Hepatocyte (in vitro differentiated cells): Measurements from ENCODE around the gene ZHX3. TPM values are rescaled to one million over a fixed set of nuclear protein-coding genes. Genes with fewer than 3 reads are reported as not detected.

Source experiments
- DNase-seq: peaks from one replicate; pipeline ENCODE4 v3.0.0-alpha.2; 2016; ENCODE audit warnings: low spot score
- H2AFZ ChIP-seq: fragments of 200-600 bp; sonication (generic); 2 replicates; pipeline ENCODE4 v1.6.0; 2016; ENCODE audit warnings: antibody characterized with exemption, mild to moderate bottlenecking
- H3K27ac ChIP-seq: fragments of 200-600 bp; sonication (generic); 2 replicates; pipeline ENCODE4 v1.5.1; 2016; ENCODE audit warnings: mild to moderate bottlenecking
- H3K27me3 ChIP-seq: fragments of 200-600 bp; sonication (generic); 2 replicates; pipeline ENCODE4 v1.6.1; 2016
- H3K36me3 ChIP-seq: fragments of 200-600 bp; sonication (generic); replicated peaks from 2 replicates; pipeline ENCODE4 v1.5.1; 2016; ENCODE audit warnings: low read depth; ENCODE audit not compliant: insufficient read depth
- H3K4me1 ChIP-seq: fragments of 200-600 bp; sonication (generic); 2 replicates; pipeline ENCODE4 v1.5.1; 2016; ENCODE audit warnings: mild to moderate bottlenecking, moderate library complexity; ENCODE audit not compliant: insufficient read depth
- H3K4me2 ChIP-seq: fragments of 200-600 bp; sonication (generic); 2 replicates; pipeline ENCODE4 v1.6.0; 2016
- H3K4me3 ChIP-seq: fragments of 200-600 bp; sonication (generic); 2 replicates; pipeline ENCODE4 v1.5.1; 2016; ENCODE audit warnings: mild to moderate bottlenecking
- H3K79me2 ChIP-seq: fragments of 200-600 bp; sonication (generic); 2 replicates; pipeline ENCODE4 v1.6.0; 2017; ENCODE audit warnings: mild to moderate bottlenecking
- H3K9me2 ChIP-seq: fragments of 200-600 bp; sonication (generic); replicated peaks from 2 replicates; pipeline ENCODE4 v1.6.0; 2017; ENCODE audit warnings: mild to moderate bottlenecking; ENCODE audit not compliant: insufficient read depth
- H3K9me3 ChIP-seq: fragments of 200-600 bp; sonication (generic); 2 replicates; pipeline ENCODE4 v1.5.1; 2016; ENCODE audit warnings: low read depth, mild to moderate bottlenecking
- H4K20me1 ChIP-seq: fragments of 200-600 bp; sonication (generic); 2 replicates; pipeline ENCODE4 v1.6.0; 2016; ENCODE audit warnings: mild to moderate bottlenecking; ENCODE audit not compliant: insufficient read depth, poor library complexity, severe bottlenecking
- CTCF ChIP-seq: fragments of 200-600 bp; sonication (generic); IDR thresholded peaks from 2 replicates; pipeline ENCODE4 v1.5.1; 2016; ENCODE audit warnings: antibody characterized with exemption, mild to moderate bottlenecking; ENCODE audit not compliant: poor library complexity
- EZH2 ChIP-seq: fragments of 200-600 bp; sonication (generic); IDR thresholded peaks from 2 replicates; pipeline ENCODE4 v1.6.1; 2016; ENCODE audit warnings: antibody characterized with exemption, mild to moderate bottlenecking, borderline replicate concordance
- EZH2phosphoT487 ChIP-seq: fragments of 200-600 bp; sonication (generic); IDR thresholded peaks from one replicate; pipeline ENCODE4 v1.6.1; 2018; ENCODE audit warnings: antibody characterized with exemption, mild to moderate bottlenecking, low read depth, moderate library complexity; ENCODE audit not compliant: unreplicated experiment, severe bottlenecking
- WGBS: methylation state at CpG from one replicate; pipeline ENCODE4 v1.1.6; 2016; ENCODE audit warnings: low lambda C conversion rate; ENCODE audit errors: missing lambda C conversion rate; 5-methylcytosine and 5-hydroxymethylcytosine counted together
- polyA plus RNA-seq: library from polyadenylated mRNA; unstranded; fragments of >200 nt; fragmentation: Nextera tagmentation; extraction: Ambion mirVana; gene quantifications from 2 replicates; pipeline ENCODE4 v1.2.1, GENCODE V29; 2016
- total RNA-seq: library from RNA; depleted of rRNA; stranded (reverse); fragments of >200 nt; gene quantifications from 2 replicates; pipeline ENCODE4 v1.2.3, GENCODE V29; 2014

ZHX3 gene
- total and polyA plus RNA-seq, 2 experiments from 2014 or later, result 15.0 to 19.7 TPM

- Histone ChIP-seq H3K9me3 (no peaks in the 10 kb centered on the region), H3K9me2 (no peaks in the 10 kb centered on the region), H2AFZ (no peak overlapping the region), H3K4me2 (no peak overlapping the region), H3K4me3 (no peak overlapping the region), H3K27me3 (no peaks in the 10 kb centered on the region), H3K79me2 (no peaks in the 10 kb centered on the region), H4K20me1 (no peaks in the 10 kb centered on the region), H3K4me1 (no peaks in the 10 kb centered on the region), H3K36me3 (no peaks in the 10 kb centered on the region), H3K27ac (no peak overlapping the region)
- TF ChIP-seq EZH2phosphoT487 (no peak), EZH2 (no peak), CTCF (no peak)
- DNase-seq, result no peak
- WGBS, result 82% methylated on average over 8 of the region's 8 CpGs
Observed at GRCh38 chr20:41178904-41179432, 138.6 kb downstream of the ZHX3 start.

- Histone ChIP-seq H2AFZ (no peak overlapping the region), H3K4me3 (no peak overlapping the region), H3K9me3 (no peaks in the 10 kb centered on the region), H4K20me1 (no peaks in the 10 kb centered on the region), H3K27ac (no peak overlapping the region), H3K79me2 (no peaks in the 10 kb centered on the region), H3K4me1 (no peaks in the 10 kb centered on the region), H3K4me2 (no peak overlapping the region), H3K9me2 (no peaks in the 10 kb centered on the region), H3K36me3 (no peaks in the 10 kb centered on the region), H3K27me3 (no peaks in the 10 kb centered on the region)
- WGBS, result 83% methylated on average over 6 of the region's 6 CpGs
- no peak for DNase-seq
- TF ChIP-seq EZH2phosphoT487 (no peak), CTCF (no peak), EZH2 (no peak)
Observed at GRCh38 chr20:41178495-41178894, 139.0 kb downstream of the ZHX3 start.

GRCh38 chr20:41177636-41178035, 139.9 kb downstream of the ZHX3 start:
- peak; percentile 23 for DNase-seq
- Histone ChIP-seq H3K4me2 (no peak overlapping the region), H3K27me3 (no peaks in the 10 kb centered on the region), H4K20me1 (no peaks in the 10 kb centered on the region), H3K36me3 (no peaks in the 10 kb centered on the region), H3K4me3 (no peak overlapping the region), H3K27ac (no peak overlapping the region), H3K4me1 (no peaks in the 10 kb centered on the region), H3K9me2 (no peaks in the 10 kb centered on the region), H3K79me2 (no peaks in the 10 kb centered on the region), H2AFZ (no peak overlapping the region), H3K9me3 (no peaks in the 10 kb centered on the region)
- TF ChIP-seq CTCF (no peak), EZH2 (no peak), EZH2phosphoT487 (no peak)
- 74% methylated on average over 2 of the region's 2 CpGs for WGBS
